HG02588 (cell line): Measurements from ENCODE around the gene MAP1B.
"Not testable (repeated sequence)": the region's sequence is repeated elsewhere in the genome, so short reads cannot be mapped to it uniquely, and the experiment has no call there.

ENCODE experiments used
- ATAC-seq: cut with Tn5 transposase; IDR thresholded peaks from one replicate; pipeline ENCODE4 v1.9.1; 2021; ENCODE audit warnings: mild to moderate bottlenecking, moderate library complexity; ENCODE audit not compliant: unreplicated experiment

Gene MAP1B

GRCh38 chr5:72107131-72107900, at the start of gene MAP1B:
Gene MAP1B, plus strand, starts transcription at chr5:72107475. Its CDS starts 57 bp downstream, at chr5:72107532.
- no peak for ATAC-seq

- ATAC-seq: no peak
These were observed 49.5 kb upstream of the MAP1B start for GRCh38 chr5:72057816-72058215.

- ATAC-seq: no peak
These were observed 44.0 kb upstream of the MAP1B start for GRCh38 chr5:72063219-72063819.

- no peak for ATAC-seq
These were observed 42.3 kb upstream of the MAP1B start for GRCh38 chr5:72064801-72065570.

- ATAC-seq: no peak
These were observed 41.5 kb upstream of the MAP1B start for GRCh38 chr5:72065751-72066255.

- no peak for ATAC-seq
These were observed 40.6 kb upstream of the MAP1B start for GRCh38 chr5:72066705-72067107.

GRCh38 chr5:72067682-72068470, 39.4 kb upstream of the MAP1B start:
- ATAC-seq: no peak

- ATAC-seq: no peak
These were observed 36.7 kb upstream of the MAP1B start for GRCh38 chr5:72070529-72070928.

- no peak for ATAC-seq
These were observed 35.4 kb upstream of the MAP1B start for GRCh38 chr5:72071906-72072305.

GRCh38 chr5:72074251-72074650, 33.0 kb upstream of the MAP1B start:
- no peak for ATAC-seq

GRCh38 chr5:72075461-72075860, 31.8 kb upstream of the MAP1B start:
- ATAC-seq: no peak

- no peak for ATAC-seq
These were observed 30.5 kb upstream of the MAP1B start for GRCh38 chr5:72076621-72077300.

- no peak for ATAC-seq
These were observed 29.9 kb upstream of the MAP1B start for GRCh38 chr5:72077390-72077789.

- no peak for ATAC-seq
These were observed 28.0 kb upstream of the MAP1B start for GRCh38 chr5:72079288-72079687.

- ATAC-seq: no peak
These were observed 25.2 kb upstream of the MAP1B start for GRCh38 chr5:72082048-72082447.

GRCh38 chr5:72084876-72085275, 22.4 kb upstream of the MAP1B start:
- ATAC-seq: no peak

GRCh38 chr5:72085319-72085718, 22.0 kb upstream of the MAP1B start:
- no peak for ATAC-seq

- not testable (repeated sequence) for ATAC-seq
These were observed 17.6 kb upstream of the MAP1B start for GRCh38 chr5:72089713-72090112.

GRCh38 chr5:72092074-72092473, 15.2 kb upstream of the MAP1B start:
- no peak for ATAC-seq

- ATAC-seq: no peak
These were observed 14.1 kb upstream of the MAP1B start for GRCh38 chr5:72093217-72093616.
